HEK293 (cell line): ENCODE results near the gene COMMD3.

ENCODE experiments used
- KLF8 ChIP-seq: fragments of 450-650 bp; formaldehyde crosslinking; IDR thresholded peaks from 2 replicates; pipeline ENCODE4 v1.5.1; 2016; ENCODE audit warnings: missing biosample characterization, missing genetic modification characterization
- PRDM10 ChIP-seq: fragments of 450-650 bp; formaldehyde crosslinking; IDR thresholded peaks from 2 replicates; pipeline ENCODE4 v1.5.1; 2016; ENCODE audit warnings: missing biosample characterization, missing genetic modification characterization
- YY1 ChIP-seq: fragments of 450-650 bp; formaldehyde crosslinking; IDR thresholded peaks from 2 replicates; pipeline ENCODE4 v1.5.1; 2018; ENCODE audit warnings: missing biosample characterization, missing genetic modification characterization
- ZBTB21 ChIP-seq: fragments of 450-650 bp; formaldehyde crosslinking; IDR thresholded peaks from 2 replicates; pipeline ENCODE4 v1.5.1; 2017; ENCODE audit warnings: missing biosample characterization, missing genetic modification characterization
- ZEB2 ChIP-seq: fragments of 450-650 bp; formaldehyde crosslinking; IDR thresholded peaks from 2 replicates; pipeline ENCODE4 v1.5.1; 2016; ENCODE audit warnings: missing biosample characterization, missing genetic modification characterization
- ZNF146 ChIP-seq: fragments of 450-650 bp; formaldehyde crosslinking; IDR thresholded peaks from 2 replicates; pipeline ENCODE4 v1.5.1; 2016; ENCODE audit warnings: missing biosample characterization, missing genetic modification characterization
- ZNF654 ChIP-seq: fragments of 450-650 bp; formaldehyde crosslinking; IDR thresholded peaks from 2 replicates; pipeline ENCODE4 v1.5.1; 2016; ENCODE audit warnings: low read depth, missing biosample characterization, missing genetic modification characterization
- ZNF768 ChIP-seq: fragments of 450-650 bp; formaldehyde crosslinking; IDR thresholded peaks from 2 replicates; pipeline ENCODE4 v1.5.1; 2018; ENCODE audit warnings: missing biosample characterization, mild to moderate bottlenecking, missing genetic modification characterization
- ZNF843 ChIP-seq: fragments of 450-650 bp; formaldehyde crosslinking; IDR thresholded peaks from 2 replicates; pipeline ENCODE4 v1.5.1; 2016; ENCODE audit warnings: missing biosample characterization, missing genetic modification characterization
- ZSCAN4 ChIP-seq: fragments of 450-650 bp; formaldehyde crosslinking; IDR thresholded peaks from 2 replicates; pipeline ENCODE4 v1.5.1; 2017; ENCODE audit warnings: missing biosample characterization, missing genetic modification characterization
- TF ChIP-seq, protein P1 (sequence below): fragments of 450-650 bp; formaldehyde crosslinking; IDR thresholded peaks from 2 replicates; pipeline ENCODE4 v1.5.1; 2016; ENCODE audit warnings: missing biosample characterization, missing genetic modification characterization, low read depth
- TF ChIP-seq, protein P2 (sequence below): fragments of 450-650 bp; formaldehyde crosslinking; conservative IDR thresholded peaks from 2 replicates; pipeline ENCODE4 v1.5.1; 2016; ENCODE audit warnings: low read depth, missing biosample characterization, missing genetic modification characterization
- TF ChIP-seq, protein P3 (sequence below): fragments of 450-650 bp; formaldehyde crosslinking; IDR thresholded peaks from 2 replicates; pipeline ENCODE4 v1.5.1; 2016; ENCODE audit warnings: missing biosample characterization, missing genetic modification characterization

Gene COMMD3

GRCh38 chr10:22369434-22370072 lies 53.4 kb downstream of the COMMD3 start (continued):
- peak; percentile 8; the same call in 1 of the 2 replicates for TF ChIP-seq ZSCAN4 (tag by site-specific recombination)
- 0 out of 2 replicates have a peak, but pooled peaks have one; percentile 28 for TF ChIP-seq ZNF843 (tag by site-specific recombination)
- peak; percentile 93 for TF ChIP-seq ZBTB21 (tag by site-specific recombination)
- TF ChIP-seq, protein P1, sequence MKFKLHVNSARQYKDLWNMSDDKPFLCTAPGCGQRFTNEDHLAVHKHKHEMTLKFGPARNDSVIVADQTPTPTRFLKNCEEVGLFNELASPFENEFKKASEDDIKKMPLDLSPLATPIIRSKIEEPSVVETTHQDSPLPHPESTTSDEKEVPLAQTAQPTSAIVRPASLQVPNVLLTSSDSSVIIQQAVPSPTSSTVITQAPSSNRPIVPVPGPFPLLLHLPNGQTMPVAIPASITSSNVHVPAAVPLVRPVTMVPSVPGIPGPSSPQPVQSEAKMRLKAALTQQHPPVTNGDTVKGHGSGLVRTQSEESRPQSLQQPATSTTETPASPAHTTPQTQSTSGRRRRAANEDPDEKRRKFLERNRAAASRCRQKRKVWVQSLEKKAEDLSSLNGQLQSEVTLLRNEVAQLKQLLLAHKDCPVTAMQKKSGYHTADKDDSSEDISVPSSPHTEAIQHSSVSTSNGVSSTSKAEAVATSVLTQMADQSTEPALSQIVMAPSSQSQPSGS (tag by site-specific recombination), result peak; percentile 83
- TF ChIP-seq ZEB2, result peak; percentile 71
- TF ChIP-seq PRDM10 (tag by site-specific recombination), result 0 out of 2 replicates have a peak, but pooled peaks have one; percentile 10
- TF ChIP-seq, protein P2, sequence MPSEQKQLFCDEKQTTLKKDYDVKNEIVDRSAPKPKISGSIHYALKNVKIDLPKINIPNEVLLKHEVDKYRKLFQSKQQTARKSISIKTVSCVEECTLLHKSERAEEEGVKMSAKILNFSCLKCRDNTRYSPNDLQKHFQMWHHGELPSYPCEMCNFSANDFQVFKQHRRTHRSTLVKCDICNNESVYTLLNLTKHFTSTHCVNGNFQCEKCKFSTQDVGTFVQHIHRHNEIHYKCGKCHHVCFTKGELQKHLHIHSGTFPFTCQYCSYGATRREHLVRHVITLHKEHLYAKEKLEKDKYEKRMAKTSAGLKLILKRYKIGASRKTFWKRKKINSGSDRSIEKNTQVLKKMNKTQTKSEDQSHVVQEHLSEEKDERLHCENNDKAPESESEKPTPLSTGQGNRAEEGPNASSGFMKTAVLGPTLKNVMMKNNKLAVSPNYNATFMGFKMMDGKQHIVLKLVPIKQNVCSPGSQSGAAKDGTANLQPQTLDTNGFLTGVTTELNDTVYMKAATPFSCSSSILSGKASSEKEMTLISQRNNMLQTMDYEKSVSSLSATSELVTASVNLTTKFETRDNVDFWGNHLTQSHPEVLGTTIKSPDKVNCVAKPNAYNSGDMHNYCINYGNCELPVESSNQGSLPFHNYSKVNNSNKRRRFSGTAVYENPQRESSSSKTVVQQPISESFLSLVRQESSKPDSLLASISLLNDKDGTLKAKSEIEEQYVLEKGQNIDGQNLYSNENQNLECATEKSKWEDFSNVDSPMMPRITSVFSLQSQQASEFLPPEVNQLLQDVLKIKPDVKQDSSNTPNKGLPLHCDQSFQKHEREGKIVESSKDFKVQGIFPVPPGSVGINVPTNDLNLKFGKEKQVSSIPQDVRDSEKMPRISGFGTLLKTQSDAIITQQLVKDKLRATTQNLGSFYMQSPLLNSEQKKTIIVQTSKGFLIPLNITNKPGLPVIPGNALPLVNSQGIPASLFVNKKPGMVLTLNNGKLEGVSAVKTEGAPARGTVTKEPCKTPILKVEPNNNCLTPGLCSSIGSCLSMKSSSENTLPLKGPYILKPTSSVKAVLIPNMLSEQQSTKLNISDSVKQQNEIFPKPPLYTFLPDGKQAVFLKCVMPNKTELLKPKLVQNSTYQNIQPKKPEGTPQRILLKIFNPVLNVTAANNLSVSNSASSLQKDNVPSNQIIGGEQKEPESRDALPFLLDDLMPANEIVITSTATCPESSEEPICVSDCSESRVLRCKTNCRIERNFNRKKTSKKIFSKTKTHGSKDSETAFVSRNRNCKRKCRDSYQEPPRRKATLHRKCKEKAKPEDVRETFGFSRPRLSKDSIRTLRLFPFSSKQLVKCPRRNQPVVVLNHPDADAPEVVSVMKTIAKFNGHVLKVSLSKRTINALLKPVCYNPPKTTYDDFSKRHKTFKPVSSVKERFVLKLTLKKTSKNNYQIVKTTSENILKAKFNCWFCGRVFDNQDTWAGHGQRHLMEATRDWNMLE (tag by site-specific recombination), result peak; percentile 24; the same call in 1 of the 2 replicates
- peak; percentile 61; the same call in 1 of the 2 replicates for TF ChIP-seq ZNF768
- TF ChIP-seq KLF8 (tag by site-specific recombination), result peak; percentile 29; the same call in 1 of the 2 replicates
- no peak for TF ChIP-seq ZNF654 (tag by site-specific recombination)
- TF ChIP-seq ZNF146 (tag by site-specific recombination), result no peak; the same call in 1 of the 2 replicates
- TF ChIP-seq YY1, result no peak
- TF ChIP-seq, protein P3, sequence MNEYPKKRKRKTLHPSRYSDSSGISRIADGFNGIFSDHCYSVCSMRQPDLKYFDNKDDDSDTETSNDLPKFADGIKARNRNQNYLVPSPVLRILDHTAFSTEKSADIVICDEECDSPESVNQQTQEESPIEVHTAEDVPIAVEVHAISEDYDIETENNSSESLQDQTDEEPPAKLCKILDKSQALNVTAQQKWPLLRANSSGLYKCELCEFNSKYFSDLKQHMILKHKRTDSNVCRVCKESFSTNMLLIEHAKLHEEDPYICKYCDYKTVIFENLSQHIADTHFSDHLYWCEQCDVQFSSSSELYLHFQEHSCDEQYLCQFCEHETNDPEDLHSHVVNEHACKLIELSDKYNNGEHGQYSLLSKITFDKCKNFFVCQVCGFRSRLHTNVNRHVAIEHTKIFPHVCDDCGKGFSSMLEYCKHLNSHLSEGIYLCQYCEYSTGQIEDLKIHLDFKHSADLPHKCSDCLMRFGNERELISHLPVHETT (tag by site-specific recombination), result peak; percentile 43; the same call in 1 of the 2 replicates
